GM12892 (cell line): ENCODE results near the gene CACNA2D3.

Experiments used
- POLR2A ChIP-seq: IDR thresholded peaks from 2 replicates; pipeline ENCODE4 v1.6.1; 2011; ENCODE audit warnings: low read depth, low read length, control low read depth
- POLR2AphosphoS5 ChIP-seq: IDR thresholded peaks from 2 replicates; pipeline ENCODE4 v1.6.1; 2011; ENCODE audit warnings: low read depth, low read length, control low read depth
- TAF1 ChIP-seq: IDR thresholded peaks from 2 replicates; pipeline ENCODE4 v1.6.1; 2011; ENCODE audit warnings: low read depth, mild to moderate bottlenecking, control low read depth, low read length, borderline replicate concordance

DNA sequence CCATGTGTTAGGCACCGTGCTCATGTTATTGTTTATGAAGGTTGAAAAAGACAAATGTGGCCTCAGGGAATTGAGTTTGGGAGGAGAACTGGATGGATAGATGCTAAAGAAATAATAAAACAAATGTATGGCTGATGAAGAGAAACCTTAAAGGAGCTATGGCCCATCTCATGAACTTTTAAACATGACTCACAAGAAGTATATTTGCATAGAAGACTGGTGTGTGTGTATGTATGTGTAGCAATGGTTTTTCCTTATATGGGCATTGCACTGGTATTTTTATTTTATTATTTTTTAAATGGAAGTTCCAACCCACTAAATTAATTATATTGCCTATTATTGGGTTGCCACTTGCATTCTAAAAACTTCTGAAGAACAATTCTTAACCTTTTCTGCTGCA, 31.1 kb downstream of the CACNA2D3 start:
- TF ChIP-seq TAF1, result no peak
- no peak for TF ChIP-seq POLR2A
- TF ChIP-seq POLR2AphosphoS5, result no peak
